HG02642 (cell line): ENCODE measurements around the gene PLCD3.

Experiments
- ATAC-seq: cut with Tn5 transposase; IDR thresholded peaks from one replicate; pipeline ENCODE4 v1.9.1; 2021; ENCODE audit warnings: mild to moderate bottlenecking; ENCODE audit not compliant: unreplicated experiment, poor library complexity

PLCD3 gene

DNA sequence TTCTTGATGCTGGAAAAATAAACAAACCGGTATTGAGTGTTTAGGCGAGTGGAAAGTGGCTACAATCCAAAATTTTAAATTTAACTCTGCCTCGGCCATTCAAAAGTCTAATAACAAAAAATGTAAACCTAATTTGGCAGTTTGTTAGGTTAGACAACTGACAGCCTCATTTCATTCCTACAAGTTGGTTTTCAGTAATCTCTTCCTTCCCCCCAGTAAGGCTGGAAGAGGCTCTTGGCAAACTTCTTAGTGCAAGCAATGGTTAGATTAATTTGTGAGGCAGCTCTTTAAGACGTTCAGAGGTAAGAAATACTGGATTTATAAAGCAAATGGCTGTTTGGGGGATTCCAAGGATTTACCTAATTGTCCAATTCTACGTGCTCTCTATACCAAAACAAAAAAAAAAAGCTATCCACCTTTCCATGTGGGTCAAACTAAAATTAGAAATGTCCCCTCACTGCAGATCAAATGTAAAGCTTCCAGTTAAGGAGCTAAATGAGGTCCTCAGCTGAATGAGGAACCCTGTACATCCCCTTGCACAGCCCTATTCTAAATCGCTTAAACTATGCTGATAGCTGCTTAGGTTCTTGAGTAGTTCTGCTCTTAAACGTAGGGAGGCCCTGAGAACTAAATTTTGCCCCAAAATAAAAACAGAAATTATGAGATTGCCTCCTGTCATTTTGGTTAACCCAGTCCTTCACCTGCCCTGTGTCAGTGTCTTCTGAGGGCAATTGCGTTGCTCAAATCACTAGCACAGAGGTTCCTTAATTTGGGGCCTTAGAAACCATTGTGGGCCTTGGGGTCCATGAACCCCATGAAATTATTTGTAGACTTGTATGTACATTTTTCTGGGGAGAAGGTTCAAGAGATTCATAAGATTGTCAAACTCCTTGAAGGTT, 18.8 kb upstream of the PLCD3 start:
- no peak for ATAC-seq

DNA sequence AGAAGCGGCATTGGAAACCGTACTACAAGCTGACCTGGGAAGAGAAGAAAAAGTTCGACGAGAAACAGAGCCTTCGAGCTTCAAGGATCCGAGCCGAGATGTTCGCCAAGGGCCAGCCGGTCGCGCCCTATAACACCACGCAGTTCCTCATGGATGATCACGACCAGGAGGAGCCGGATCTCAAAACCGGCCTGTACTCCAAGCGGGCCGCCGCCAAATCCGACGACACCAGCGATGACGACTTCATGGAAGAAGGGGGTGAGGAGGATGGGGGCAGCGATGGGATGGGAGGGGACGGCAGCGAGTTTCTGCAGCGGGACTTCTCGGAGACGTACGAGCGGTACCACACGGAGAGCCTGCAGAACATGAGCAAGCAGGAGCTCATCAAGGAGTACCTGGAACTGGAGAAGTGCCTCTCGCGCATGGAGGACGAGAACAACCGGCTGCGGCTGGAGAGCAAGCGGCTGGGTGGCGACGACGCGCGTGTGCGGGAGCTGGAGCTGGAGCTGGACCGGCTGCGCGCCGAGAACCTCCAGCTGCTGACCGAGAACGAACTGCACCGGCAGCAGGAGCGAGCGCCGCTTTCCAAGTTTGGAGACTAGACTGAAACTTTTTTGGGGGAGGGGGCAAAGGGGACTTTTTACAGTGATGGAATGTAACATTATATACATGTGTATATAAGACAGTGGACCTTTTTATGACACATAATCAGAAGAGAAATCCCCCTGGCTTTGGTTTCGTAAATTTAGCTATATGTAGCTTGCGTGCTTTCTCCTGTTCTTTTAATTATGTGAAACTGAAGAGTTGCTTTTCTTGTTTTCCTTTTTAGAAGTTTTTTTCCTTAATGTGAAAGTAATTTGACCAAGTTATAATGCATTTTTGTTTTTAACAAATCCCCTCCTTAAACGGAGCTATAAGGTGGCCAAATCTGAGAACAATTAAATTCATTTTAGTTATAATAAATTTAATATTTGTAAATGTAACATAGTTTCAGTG, 17.7 kb upstream of the PLCD3 start:
- ATAC-seq = peak; percentile 2

DNA sequence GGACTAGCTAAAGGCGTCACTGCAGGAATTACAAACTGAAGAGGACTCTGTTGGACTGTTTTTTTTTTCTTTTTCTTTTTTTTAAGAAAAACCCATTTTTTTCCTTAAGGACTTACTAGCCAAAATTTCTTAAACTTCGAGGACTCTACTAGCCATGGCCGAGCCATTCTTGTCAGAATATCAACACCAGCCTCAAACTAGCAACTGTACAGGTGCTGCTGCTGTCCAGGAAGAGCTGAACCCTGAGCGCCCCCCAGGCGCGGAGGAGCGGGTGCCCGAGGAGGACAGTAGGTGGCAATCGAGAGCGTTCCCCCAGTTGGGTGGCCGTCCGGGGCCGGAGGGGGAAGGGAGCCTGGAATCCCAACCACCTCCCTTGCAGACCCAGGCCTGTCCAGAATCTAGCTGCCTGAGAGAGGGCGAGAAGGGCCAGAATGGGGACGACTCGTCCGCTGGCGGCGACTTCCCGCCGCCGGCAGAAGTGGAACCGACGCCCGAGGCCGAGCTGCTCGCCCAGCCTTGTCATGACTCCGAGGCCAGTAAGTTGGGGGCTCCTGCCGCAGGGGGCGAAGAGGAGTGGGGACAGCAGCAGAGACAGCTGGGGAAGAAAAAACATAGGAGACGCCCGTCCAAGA, 16.8 kb upstream of the PLCD3 start:
- peak; percentile 27 for ATAC-seq

DNA sequence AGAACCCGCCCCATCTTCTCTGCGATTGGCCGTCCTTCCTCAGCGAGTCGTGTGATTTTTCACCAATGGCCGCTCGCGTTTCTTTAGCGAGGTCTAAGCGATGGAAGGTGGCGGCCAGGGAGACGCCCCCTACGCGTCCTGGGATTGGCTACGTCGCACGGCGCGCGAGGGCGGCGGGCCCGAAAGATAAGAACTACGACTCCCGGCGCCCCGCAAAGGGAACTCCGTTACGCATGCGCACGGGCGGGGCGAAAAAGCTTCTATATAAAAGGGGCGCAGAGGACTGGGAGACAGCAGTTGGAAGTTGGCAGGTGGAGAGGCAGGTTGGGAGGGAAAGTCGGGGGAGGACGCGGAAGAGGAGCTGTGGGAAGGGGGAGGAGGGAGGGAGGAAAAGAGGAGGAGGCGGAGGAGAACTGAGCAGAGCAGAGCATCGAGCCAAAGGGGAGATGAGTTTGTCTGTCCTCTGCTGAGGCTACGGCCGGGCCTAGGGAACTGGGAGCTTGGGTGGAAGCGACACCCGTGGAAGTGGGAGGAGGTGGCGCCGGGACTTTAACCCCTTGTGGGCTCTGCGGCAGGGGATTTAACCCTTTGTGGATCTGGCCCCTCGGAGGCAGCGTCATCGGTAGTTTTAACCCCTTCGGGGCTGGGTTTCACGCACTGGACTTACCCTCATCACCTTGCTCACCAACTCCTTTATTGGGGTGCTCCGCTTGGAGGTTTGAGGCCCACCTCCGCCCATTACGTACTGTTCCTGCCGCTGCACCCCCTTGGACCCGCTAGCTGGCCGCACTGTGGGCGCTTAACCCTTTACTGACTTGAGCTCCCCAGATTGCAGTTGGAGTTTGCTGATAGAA, 16.1 kb upstream of the PLCD3 start, which contains the start of gene HEXIM1:
Gene HEXIM1 (plus strand): TSS at position 293 of the 854 bp plus-strand sequence. CDS start 716 bp downstream, outside the sequence.
- ATAC-seq = peak; percentile 76

DNA sequence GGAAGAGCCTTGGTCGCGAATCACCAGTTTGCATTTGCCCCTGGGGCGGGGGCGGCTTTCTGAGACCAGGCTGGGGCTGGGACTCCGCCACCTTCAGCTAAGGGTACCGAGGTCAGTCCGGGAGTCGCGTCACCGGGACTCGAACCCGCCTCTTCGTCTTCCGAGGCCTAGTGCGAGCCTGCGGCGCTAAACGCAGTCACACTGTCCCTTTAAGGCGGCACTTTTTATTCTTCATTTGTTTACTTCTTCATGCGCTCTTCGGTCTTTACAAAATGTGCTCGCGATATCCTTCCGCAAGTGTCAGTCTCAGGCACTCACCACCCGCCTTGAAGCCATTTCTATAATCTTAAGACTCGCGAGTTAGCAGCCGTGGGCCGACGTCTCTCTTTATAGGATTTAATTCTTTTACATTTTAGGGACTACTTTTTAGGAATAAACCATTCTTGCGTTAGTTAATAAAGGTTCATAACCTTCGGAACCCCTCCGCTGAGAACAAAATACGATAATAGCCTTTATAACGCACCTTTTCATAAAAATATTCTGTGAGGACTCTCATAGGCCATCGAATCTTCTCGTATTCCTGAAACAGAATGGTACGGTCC, 15.4 kb upstream of the PLCD3 start:
- ATAC-seq = peak; percentile 16

DNA sequence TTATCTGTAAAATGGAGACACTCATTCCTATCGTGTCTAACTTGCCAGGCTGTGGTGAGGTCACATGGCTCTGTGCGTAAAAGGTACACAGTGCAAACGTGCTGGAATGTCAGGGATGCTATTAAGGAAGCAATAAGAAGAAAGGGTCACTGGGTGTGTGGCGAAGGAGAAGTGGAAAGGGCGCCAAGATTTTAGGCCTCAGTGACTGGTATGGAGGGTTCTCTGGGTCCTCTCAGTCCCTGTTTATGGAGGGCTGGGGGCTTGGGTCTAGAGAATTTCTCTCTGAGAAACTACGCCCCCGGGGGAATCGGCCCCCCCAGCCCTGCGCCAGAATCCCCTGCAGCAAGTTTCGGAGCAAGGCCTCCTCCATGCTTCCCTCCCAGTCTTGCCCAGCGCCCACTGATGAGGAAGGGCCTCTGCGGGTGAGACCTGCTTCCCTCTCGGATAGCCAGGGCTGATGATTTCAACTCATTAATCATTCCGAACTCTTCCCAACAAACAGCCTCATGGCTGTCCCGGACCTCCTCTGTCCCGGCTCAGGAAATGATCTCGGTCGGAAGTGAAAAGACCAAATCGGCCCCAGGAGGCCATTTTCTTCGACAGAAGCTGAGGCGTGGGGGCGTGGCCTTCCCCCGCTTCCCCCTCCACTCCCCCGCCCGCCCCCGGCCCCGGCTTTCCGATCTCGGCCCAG, 14.7 kb upstream of the PLCD3 start:
- peak; percentile 4 for ATAC-seq

DNA sequence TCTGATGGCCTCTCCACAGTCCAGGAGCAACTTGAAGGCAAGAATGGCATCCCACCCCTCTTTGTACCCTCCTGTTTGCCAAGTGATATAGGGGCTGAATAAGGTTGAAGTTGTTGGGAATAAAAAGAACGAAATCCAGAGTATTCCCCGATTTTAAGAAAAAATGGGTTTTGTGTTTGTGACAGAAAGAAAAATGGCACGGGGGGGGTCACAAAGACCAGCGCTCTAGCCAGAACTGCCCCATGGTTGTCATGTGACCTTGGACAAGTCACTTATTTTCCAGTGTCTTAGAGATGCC, 14.2 kb upstream of the PLCD3 start:
- ATAC-seq = no peak

DNA sequence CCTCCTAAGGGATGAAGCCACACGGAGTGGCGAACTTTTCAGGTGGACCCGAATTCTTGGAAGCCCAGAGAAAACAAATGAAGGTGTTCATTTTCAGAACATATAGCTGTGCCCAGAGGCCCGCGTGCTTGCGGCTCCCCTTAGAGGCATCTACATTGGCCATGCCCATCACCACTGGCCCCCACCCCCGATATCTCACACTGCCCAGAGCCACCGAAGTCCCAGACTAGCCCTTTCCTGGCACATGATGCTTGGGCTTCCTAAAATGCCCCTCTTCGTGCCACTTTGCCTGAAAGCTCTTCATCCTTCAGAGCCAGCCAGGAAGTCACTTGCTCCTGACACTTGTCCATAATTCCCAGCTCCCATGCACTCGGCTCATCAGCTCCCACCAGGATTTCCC, 13.9 kb upstream of the PLCD3 start:
- no peak for ATAC-seq

DNA sequence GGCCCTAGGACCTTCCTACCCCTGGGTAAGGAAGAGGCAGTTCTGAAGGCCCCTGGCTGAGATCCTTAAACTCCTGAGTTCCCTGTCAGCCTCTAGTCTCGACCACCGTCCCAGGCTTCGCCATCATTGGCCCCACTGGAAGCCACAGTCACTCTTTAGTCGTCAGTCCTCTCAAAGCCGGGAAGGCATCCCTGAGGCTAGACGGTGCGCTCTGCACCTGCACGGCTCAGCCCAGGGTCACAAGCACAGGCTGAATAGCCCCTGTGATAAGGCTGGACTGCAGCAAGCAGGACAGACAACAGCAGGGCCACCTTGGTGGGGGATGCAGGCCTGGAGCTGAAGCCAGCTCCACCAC, 12.7 kb upstream of the PLCD3 start:
- no peak for ATAC-seq

DNA sequence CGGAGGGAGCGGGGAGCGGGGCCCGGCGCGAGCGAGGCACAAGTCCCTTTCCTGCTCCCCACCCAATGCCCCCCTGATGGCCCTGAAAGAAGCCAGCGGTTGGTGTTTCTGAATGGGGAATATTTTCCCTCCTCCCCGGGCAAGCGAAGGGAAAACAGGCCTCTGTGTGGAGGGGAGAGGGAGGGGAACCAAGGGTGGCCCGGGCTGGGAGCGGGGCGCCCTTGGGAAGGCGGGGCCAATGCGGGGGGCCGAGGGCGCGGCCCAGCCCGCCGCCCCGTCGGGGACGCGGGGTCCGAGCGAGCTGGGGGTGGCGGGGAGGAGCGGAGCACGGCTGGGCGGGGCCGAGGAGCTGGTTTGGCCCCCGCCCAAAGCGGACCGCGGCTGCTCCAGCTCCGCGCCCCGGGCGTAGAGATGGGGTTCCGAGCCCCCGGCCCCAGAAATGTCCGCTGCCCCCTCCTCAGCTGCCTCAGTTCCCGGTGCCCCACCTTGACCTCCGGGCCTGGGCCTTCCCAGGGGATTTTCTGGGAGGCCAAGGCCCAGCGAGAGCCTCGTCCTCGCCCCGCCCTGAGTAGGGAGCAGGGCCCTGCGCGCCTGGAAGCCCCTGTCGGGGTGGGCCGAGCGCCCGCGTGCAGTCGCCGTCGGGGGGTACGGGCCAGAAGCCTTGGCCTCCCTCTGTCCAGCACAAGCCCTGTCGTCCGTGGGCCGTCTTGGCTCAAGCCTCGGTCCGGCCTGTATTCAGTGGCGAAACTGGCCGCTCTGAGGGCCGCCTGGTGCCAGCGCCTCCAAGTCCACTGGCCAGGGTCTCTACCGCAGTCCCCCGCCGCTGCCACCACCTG, 12.1 kb upstream of the PLCD3 start:
- no peak for ATAC-seq

DNA sequence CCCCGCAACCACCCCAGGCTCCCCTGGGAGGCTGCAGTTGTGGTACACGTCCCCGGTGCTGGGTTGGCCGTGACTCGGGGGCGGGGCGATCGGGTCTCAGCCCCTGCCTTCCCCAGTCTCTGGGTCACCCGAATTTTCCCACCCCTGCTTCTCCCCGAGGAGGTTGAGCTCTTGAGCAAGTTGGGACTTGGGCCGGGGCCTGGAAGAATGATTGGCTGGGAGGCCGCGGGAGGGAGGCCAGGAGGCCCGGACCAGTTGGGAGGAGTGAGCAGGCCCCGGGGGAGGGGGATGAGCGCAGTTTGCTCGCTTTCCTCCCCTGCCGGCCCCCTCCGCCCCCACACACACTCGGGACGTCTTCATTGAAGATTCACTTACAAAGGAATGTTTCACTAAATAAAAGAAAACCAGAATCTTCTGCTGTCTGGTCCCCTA, 11.5 kb upstream of the PLCD3 start:
- no peak for ATAC-seq

DNA sequence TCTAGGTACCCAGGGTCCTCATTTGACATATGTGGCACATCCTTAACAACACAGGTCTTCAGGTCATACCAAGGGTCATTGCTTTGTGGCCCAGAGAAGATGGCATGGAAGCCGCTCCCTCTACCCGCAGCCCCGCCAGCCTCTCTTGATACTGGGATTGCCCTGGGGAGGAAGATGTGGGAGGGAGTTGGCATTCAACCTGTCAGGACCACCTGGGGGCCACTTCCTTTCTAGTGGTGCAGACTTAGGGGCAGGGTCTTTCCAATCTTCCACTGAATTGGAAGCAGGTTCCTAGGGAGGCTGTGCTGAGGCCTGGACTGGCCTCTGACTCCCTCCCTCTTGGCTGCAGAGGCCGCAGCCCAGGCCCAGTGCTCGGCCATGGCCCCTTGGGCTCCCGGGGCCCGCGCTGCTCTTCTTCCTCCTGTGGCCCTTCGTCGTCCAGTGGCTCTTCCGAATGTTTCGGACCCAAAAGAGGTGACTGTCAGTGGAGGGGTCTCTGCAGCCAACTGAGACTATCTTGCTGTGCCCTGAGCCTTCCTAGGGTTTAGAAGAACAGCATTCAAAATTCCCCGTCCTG, 10.9 kb upstream of the PLCD3 start:
- no peak for ATAC-seq

DNA sequence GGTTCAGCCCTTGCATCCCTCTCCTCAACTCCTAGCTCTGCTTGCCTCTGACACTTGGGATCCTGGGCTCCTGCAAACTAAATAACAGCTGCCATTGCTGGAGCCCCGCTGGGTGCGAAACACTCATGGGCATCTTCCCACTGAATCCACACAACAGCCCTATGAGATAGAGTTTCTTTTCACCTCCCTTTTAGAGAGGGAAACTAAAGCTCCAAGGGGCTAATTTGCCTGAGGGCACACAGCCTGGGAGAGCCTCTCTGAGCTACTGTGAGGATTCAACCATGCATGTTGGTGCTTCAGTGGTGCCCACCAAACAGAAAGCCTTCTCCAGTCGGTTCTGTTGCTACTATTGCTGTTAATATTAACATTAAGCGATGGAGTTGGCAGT, 7.2 kb upstream of the PLCD3 start:
- ATAC-seq = no peak

DNA sequence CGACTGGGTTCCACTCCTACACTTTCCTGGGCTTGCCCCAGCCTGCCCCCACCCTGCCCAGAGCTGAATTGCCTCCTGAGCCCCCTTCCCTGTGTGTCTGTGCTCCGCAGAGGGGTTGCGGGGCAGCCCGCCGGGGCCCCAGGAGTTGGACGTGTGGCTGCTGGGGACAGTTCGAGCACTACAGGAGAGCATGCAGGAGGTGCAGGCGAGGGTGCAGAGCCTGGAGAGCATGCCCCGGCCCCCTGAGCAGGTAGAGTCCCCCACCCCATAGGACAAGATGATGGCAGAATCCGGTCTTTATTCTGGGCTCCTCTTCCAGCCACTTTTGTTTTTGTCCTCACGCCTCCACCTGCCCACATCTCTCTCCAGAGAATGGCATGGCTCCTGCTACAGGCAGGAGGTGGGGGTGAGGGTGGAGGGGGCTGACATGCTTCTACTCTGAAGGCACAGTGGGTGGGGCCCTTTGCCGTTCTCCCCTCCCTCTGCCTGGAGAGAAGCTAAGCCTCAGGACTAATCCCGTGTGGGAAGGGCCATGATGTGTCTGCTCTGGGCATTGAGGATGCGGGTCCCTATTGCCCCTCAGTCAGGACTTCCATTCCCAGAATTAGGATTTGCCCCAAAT, 6.7 kb upstream of the PLCD3 start:
- no peak for ATAC-seq

DNA sequence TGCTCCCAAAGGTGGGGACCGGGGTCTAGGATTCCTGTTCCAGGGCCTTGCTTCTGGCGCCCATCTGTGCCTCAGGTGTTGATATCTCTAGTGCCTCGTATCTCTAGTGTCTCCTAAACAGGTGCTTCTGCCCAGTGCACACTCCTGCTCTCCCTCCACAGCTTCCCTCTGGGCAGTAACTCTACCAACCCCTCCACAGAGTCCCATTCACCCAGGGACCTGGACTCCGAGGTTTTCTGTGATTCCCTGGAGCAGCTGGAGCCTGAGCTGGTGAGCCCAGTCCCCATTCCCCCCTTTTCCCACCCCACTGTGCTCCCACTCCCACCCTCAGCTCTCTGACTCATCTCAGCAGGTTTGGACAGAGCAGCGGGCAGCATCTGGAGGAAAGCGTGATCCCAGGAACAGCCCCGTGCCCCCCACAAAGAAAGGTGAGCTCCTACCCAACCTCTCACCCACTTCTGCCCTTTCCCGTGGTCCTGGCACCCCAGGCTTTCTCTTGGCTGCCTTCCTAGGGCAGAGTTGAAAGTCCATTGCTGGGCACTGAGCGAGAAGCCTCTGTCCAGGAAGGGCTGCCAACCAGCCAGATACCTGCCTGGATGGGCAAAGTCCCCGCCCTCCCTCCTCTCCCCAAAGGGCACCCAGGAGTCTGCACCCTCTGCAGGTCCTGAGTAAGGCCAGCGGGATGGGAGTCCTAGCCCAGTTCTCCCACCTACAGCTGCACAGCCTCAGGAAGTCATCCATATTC, 5.4 kb upstream of the PLCD3 start:
- ATAC-seq = no peak

DNA sequence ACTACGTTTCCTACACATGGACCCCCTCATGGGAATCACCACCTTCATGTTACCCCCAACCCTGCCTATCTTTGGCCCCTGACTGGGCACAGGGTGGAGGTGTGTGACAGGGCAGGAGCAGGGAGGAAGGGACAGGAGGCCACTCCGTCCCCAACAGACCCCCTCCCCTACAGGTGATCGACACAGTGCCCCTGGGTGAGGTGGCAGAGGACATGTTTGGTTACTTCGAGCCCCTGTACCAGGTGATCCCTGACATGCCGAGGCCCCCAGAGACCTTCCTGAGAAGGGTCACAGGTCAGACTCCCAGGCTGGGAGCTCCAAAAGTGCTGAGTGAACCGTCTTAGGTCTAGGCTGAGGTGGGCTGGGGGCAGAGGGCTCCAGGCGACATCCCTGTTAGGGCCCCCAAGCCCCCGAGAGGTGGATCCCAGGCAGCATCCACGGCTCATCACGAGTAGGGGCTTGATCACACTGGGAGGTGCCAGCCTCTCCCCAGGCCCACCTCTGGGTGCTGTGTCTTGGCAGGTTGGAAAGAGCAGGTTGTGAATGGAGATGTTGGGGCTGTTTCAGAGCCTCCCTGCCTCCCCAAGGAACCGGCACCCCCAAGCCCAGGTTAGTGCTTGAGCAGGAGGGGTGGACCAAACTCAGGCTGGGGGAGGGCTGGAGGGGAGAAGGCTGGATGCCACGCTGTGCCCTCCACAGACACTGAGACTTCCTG, 4.7 kb upstream of the PLCD3 start:
- ATAC-seq = no peak
